OCI-LY1 (cell line): ENCODE measurements around the gene FABP6.

Source experiments
- H2AFZ ChIP-seq: fragments of 200-600 bp; sonication (generic), shearing (Covaris generic); 2 replicates; pipeline ENCODE4 v1.6.0; 2014; ENCODE audit warnings: antibody characterized with exemption, mild to moderate bottlenecking, low read length
- H3F3A ChIP-seq: fragments of 200-600 bp; sonication (generic), shearing (Covaris generic); 2 replicates; pipeline ENCODE4 v1.6.0; 2014; ENCODE audit warnings: mild to moderate bottlenecking, antibody characterized with exemption, low read length, moderate library complexity; ENCODE audit not compliant: insufficient read depth
- H3K27ac ChIP-seq: fragments of 200-600 bp; sonication (generic); 2 replicates; pipeline ENCODE4 v1.5.1; 2014; ENCODE audit warnings: low read length, mixed run types, mild to moderate bottlenecking, low read depth; ENCODE audit not compliant: poor library complexity, severe bottlenecking
- H3K27me3 ChIP-seq: fragments of 200-600 bp; sonication (generic); 2 replicates; pipeline ENCODE4 v1.6.0; 2014; ENCODE audit warnings: antibody characterized with exemption, mild to moderate bottlenecking, low read length, moderate library complexity; ENCODE audit not compliant: insufficient read depth
- H3K36me3 ChIP-seq: fragments of 200-600 bp; sonication (generic); 2 replicates; pipeline ENCODE4 v1.6.1; 2014; ENCODE audit warnings: mild to moderate bottlenecking, antibody characterized with exemption, low read length, moderate library complexity, mixed read lengths; ENCODE audit not compliant: insufficient read depth
- H3K4me1 ChIP-seq: fragments of 200-600 bp; sonication (generic); 2 replicates; pipeline ENCODE4 v1.5.1; 2014; ENCODE audit warnings: mild to moderate bottlenecking, low read length, moderate library complexity; ENCODE audit not compliant: insufficient read depth, severe bottlenecking
- H3K4me2 ChIP-seq: fragments of 200-600 bp; sonication (generic), shearing (Covaris generic); 2 replicates; pipeline ENCODE4 v1.6.1; 2014; ENCODE audit warnings: low read length
- H3K4me3 ChIP-seq: fragments of 200-600 bp; sonication (generic); 2 replicates; pipeline ENCODE4 v1.5.1; 2014; ENCODE audit warnings: low read length, low read depth, mild to moderate bottlenecking, mixed read lengths; ENCODE audit not compliant: poor library complexity, severe bottlenecking
- H3K79me2 ChIP-seq: fragments of 200-600 bp; shearing (Covaris generic); 2 replicates; pipeline ENCODE4 v1.6.1; 2016; ENCODE audit warnings: mixed run types, low read length, mixed read lengths; ENCODE audit not compliant: insufficient read depth
- H3K9ac ChIP-seq: fragments of 200-600 bp; sonication (generic), shearing (Covaris generic); 2 replicates; pipeline ENCODE4 v1.6.1; 2014; ENCODE audit warnings: mild to moderate bottlenecking, low read length, mixed read lengths
- H3K9me2 ChIP-seq: fragments of 200-600 bp; sonication (generic), shearing (Covaris generic); 2 replicates; pipeline ENCODE4 v1.6.1; 2014; ENCODE audit warnings: low read depth, mild to moderate bottlenecking, low read length, mixed read lengths
- H3K9me3 ChIP-seq: fragments of 200-600 bp; shearing (Covaris generic); 2 replicates; pipeline ENCODE4 v1.6.1; 2014; ENCODE audit warnings: low read length, mixed read lengths
- H4K20me1 ChIP-seq: fragments of 200-600 bp; sonication (generic), shearing (Covaris generic); 2 replicates; pipeline ENCODE4 v1.6.0; 2016; ENCODE audit warnings: mild to moderate bottlenecking, low read length; ENCODE audit not compliant: insufficient read depth
- EZH2 ChIP-seq: fragments of 200-600 bp; sonication (generic), shearing (Covaris generic); IDR thresholded peaks from 2 replicates; pipeline ENCODE4 v1.8.0; 2017; ENCODE audit warnings: borderline replicate concordance, mixed run types, mild to moderate bottlenecking, antibody characterized with exemption, low read length, moderate library complexity, mixed read lengths
- TF ChIP-seq, protein P1 (sequence below): fragments of 200-600 bp; sonication (generic), shearing (Covaris generic); IDR thresholded peaks from 2 replicates; pipeline ENCODE4 v1.5.1; 2017; ENCODE audit warnings: mild to moderate bottlenecking, antibody characterized with exemption, low read length, moderate library complexity, mixed read lengths

FABP6 gene

DNA sequence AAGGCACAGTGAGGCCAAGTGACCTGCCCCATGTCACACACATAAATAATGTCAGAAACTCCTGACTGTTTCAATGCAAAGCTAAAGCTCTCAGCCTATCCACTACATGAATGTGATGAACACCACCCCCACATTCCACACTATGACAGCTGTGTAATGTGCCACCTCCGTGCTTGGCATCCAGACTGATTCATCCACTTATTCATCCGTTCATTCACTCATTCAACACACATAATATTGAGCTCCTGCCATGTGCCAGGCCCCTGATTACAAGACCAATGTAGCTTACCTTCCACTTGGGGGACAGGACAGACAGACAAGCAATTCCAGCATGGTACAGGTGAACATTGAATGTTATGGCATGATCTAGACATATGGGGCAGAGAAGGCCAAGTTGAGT lies 46.2 kb upstream of the FABP6 start:
- no peaks in the 10 kb centered on the region for H3K79me2 ChIP-seq
- H3F3A ChIP-seq = no peaks in the 10 kb centered on the region
- H3K9ac ChIP-seq = no peak overlapping the region
- H4K20me1 ChIP-seq = no peaks in the 10 kb centered on the region
- H3K4me3 ChIP-seq = no peak overlapping the region
- H3K9me3 ChIP-seq = no peaks in the 10 kb centered on the region
- peaks cover 7% of the 10 kb centered on the region; the same call in 1 of the 2 replicates for H3K27me3 ChIP-seq
- no peaks in the 10 kb centered on the region for H3K36me3 ChIP-seq
- no peak overlapping the region for H3K27ac ChIP-seq
- no peaks in the 10 kb centered on the region for H3K4me1 ChIP-seq
- no peak overlapping the region for H3K4me2 ChIP-seq
- H2AFZ ChIP-seq = no peak overlapping the region
- no peaks in the 10 kb centered on the region for H3K9me2 ChIP-seq
- no peak for TF ChIP-seq EZH2
- TF ChIP-seq, protein P1, sequence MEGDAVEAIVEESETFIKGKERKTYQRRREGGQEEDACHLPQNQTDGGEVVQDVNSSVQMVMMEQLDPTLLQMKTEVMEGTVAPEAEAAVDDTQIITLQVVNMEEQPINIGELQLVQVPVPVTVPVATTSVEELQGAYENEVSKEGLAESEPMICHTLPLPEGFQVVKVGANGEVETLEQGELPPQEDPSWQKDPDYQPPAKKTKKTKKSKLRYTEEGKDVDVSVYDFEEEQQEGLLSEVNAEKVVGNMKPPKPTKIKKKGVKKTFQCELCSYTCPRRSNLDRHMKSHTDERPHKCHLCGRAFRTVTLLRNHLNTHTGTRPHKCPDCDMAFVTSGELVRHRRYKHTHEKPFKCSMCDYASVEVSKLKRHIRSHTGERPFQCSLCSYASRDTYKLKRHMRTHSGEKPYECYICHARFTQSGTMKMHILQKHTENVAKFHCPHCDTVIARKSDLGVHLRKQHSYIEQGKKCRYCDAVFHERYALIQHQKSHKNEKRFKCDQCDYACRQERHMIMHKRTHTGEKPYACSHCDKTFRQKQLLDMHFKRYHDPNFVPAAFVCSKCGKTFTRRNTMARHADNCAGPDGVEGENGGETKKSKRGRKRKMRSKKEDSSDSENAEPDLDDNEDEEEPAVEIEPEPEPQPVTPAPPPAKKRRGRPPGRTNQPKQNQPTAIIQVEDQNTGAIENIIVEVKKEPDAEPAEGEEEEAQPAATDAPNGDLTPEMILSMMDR = no peak

DNA sequence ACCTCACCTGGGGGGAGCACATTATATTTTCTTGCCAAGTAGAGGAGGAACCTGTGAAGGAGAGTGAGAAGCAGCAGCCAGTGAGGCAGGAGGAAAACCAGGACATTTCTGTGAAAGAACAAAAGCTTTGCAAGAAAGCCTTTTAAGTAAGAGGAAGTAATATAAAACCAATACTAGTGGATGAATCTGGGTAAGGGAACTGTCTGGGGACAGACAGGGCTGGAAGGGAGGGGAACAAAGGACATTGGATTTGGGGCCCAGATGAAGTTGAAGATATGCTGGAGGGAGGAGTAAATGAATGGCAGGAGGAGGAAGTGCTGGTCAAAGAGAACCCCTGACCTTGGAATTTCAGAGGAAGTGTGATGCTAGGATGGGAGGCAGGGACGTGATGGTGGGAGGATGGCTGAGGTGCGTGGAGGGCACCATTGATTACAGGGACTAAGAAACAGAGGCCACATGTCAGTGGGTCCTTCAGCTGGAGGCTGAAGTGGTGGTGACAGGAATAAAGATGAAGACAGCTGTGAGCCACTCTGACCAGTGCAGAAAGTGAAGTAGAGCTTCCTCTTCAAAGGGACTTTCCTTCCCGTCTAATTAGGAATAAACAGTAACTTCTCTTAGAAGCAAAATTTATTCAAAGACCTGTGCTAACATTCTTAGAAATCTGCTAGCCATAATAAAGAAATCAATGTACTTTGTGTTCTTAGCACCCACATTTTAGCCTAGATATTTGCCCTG lies 43.5 kb upstream of the FABP6 start:
- Histone ChIP-seq H3K9ac (no peak overlapping the region), H2AFZ (no peak overlapping the region)

DNA sequence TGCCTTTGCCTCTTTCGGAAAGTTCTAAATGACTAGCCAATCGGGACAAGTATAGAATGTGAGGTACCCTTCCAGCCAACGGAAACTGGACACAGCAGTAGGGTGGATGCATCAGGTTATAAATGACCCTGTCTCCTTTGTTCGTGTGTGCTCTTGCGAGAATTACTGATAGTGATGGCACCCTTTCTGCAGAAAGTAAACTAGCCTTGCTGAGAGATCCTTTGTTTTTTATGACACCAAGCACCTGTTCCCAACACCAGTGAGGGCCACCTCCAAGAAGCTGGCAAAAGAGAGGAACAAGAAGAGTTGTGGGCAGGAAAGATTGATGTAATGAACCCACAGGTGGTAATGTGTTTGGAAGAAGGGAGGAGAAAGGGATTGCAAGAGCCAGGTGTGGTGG lies 42.8 kb upstream of the FABP6 start:
- H3K4me3 ChIP-seq = no peak overlapping the region
- H3K4me1 ChIP-seq = no peaks in the 10 kb centered on the region
- H3K27ac ChIP-seq = no peak overlapping the region
- H4K20me1 ChIP-seq = no peaks in the 10 kb centered on the region
- no peaks in the 10 kb centered on the region for H3K79me2 ChIP-seq
- H2AFZ ChIP-seq = no peak overlapping the region
- H3K9me2 ChIP-seq = no peaks in the 10 kb centered on the region
- H3K9ac ChIP-seq = no peak overlapping the region
- no peaks in the 10 kb centered on the region for H3K9me3 ChIP-seq
- H3K4me2 ChIP-seq = no peak overlapping the region
- TF ChIP-seq EZH2 = no peak
- TF ChIP-seq, protein P1 = no peak
- H3K36me3 ChIP-seq = no peaks in the 10 kb centered on the region
- H3F3A ChIP-seq = no peaks in the 10 kb centered on the region
- H3K27me3 ChIP-seq = peaks cover 7% of the 10 kb centered on the region; the same call in 1 of the 2 replicates

More for the DNA sequence above, 43.5 kb upstream of the FABP6 start:
- no peak overlapping the region for H3K4me2 ChIP-seq
- H3K36me3 ChIP-seq = no peaks in the 10 kb centered on the region
- TF ChIP-seq, protein P1 = no peak
- no peak for TF ChIP-seq EZH2
- no peaks in the 10 kb centered on the region for H3K4me1 ChIP-seq
- no peaks in the 10 kb centered on the region for H4K20me1 ChIP-seq
- H3K27me3 ChIP-seq = peaks cover 7% of the 10 kb centered on the region; the same call in 1 of the 2 replicates
- no peaks in the 10 kb centered on the region for H3K79me2 ChIP-seq
- no peak overlapping the region for H3K4me3 ChIP-seq
- no peaks in the 10 kb centered on the region for H3K9me2 ChIP-seq
- no peaks in the 10 kb centered on the region for H3K9me3 ChIP-seq
- no peaks in the 10 kb centered on the region for H3F3A ChIP-seq
- no peak overlapping the region for H3K27ac ChIP-seq
